Gastrocnemius medialis (tissue), 4 donors: ENCODE measurements around the gene RRM2. TPM values are rescaled to one million over a fixed set of nuclear protein-coding genes. Genes with fewer than 3 reads are reported as not detected.

ENCODE experiments used
- ATAC-seq, 2 donors: fragments of 150-250 bp; one replicate each; pipeline ENCODE4 v1.9.1; 2016
- DNase-seq, 2 donors: peaks; one replicate each; pipeline ENCODE4 v3.0.0-alpha.2; 2019
- H3K27ac ChIP-seq, 4 donors: fragments of 200-600 bp; sonication (generic); 1 replicate in 1 of 4; 2 replicates in 3 of 4; pipeline ENCODE4 v1.5.1; 2016 to 2018; ENCODE audit warnings: mild to moderate bottlenecking in 2 of 4, moderate library complexity in 1 of 4
- H3K27me3 ChIP-seq, 3 donors: fragments of 200-600 bp; sonication (generic) in 2 of 3; 1 replicate in 1 of 3; 2 replicates in 2 of 3; pipeline versions ENCODE4 v1.5.1 to v1.6.0; 2016 to 2019; ENCODE audit warnings: mild to moderate bottlenecking in 1 of 3, moderate library complexity in 1 of 3
- H3K36me3 ChIP-seq, 2 donors: fragments of 200-600 bp; sonication (generic) in 1 of 2; one replicate each; pipeline ENCODE4 v1.5.1; 2017 to 2018
- H3K4me1 ChIP-seq, 2 donors: fragments of 200-600 bp; sonication (generic) in 1 of 2; one replicate each; pipeline ENCODE4 v1.5.1; 2016 to 2017; ENCODE audit warnings: mild to moderate bottlenecking in 2 of 2
- H3K4me3 ChIP-seq, 4 donors: fragments of 200-600 bp; sonication (generic) in 3 of 4; 1 replicate in 1 of 4; 2 replicates in 3 of 4; pipeline ENCODE4 v1.5.1; 2016 to 2019; ENCODE audit warnings: mild to moderate bottlenecking in 2 of 4
- H3K9me3 ChIP-seq, 3 donors: fragments of 200-600 bp; sonication (generic) in 2 of 3; 1 replicate in 1 of 3; 2 replicates in 2 of 3; pipeline ENCODE4 v1.5.1; 2016 to 2019
- CTCF ChIP-seq, 5 experiments: fragments of 450-650 bp in 3 of 5; fragments of 200-600 bp in 2 of 5; sonication (generic) in 2 of 5; IDR thresholded peaks in 4 of 5; conservative IDR thresholded peaks in 1 of 5; 1 replicate in 4 of 5; 2 replicates in 1 of 5; pipeline ENCODE4 v1.5.1; 2016 to 2019; ENCODE audit warnings: antibody characterized with exemption in 5 of 5, mild to moderate bottlenecking in 3 of 5, moderate library complexity in 3 of 5
- POLR2A ChIP-seq, 2 donors: fragments of 450-650 bp; IDR thresholded peaks; one replicate each; pipeline ENCODE4 v1.6.1; 2017; ENCODE audit warnings: antibody characterized with exemption in 2 of 2, mild to moderate bottlenecking in 2 of 2, moderate library complexity in 2 of 2
- in situ Hi-C, 4 donors: fragments of 200-750 bp; cut with MboI; loops; one replicate each; pipeline versions ENCODE4 v1.15.0 to v1.8.0; 2017; ENCODE audit warnings: low sequenced_read_pairs in 4 of 4
- intact Hi-C: fragments of 100-400 bp; cut with DNase I; formaldehyde crosslinking; loops from one replicate; pipeline ENCODE4 v1.15.1; 2023; ENCODE audit warnings: low total_unique reads
- total RNA-seq, 4 donors: library from RNA; depleted of rRNA; stranded (reverse); fragments of >200 nt; gene quantifications; one replicate each; pipeline versions ENCODE4 v1.1.0 to v1.2.3, GENCODE V29; 2016

The RRM2 gene
- total RNA-seq, 4 donors from 2014 or later, result 2.0 TPM; not detected in 3

DNA sequence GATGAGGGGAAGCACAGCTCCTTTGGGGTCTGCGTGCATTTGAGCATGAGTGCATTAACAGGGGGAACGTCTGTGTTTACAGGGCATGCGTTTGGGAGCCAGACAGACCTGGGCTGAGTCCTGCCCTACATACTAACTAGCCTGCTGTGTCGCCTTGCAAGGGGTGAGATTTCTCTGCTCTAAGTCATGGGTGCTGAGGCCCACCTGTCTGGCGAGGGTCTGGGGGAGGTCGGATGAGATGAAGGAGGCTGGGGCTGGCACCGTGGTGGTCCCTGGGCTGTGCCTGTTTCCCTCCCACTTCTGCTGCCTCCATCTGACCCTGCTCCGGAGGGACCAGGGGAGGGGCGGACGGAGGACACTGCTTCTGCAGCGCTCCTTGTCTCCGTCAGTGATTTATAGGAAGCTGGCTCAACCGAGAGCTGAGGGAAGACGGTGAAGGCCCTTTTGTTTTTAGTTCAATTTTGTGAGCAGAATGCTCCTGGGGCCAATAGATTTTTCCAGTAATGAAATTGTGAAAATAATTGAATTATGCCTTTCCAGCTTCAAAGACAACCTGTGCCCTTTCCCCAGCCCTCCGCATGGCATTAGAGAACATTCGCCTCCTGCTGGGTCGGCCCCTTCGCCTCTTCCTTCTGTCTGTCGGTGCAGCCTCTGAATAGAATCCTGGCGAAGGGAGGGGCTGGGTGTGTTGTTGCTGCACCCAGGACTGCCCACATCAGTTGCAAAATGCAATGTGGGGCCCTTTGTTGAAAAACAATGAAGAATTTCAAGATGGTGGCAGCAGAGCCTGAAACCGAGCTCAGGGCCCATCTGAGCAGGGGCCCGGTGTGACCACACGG lies 49.7 kb downstream of the RRM2 start:
- ATAC-seq (no peak), DNase-seq (no peak)
- H3K27me3 ChIP-seq, result no peaks in the 10 kb centered on the region
- H3K4me3 ChIP-seq, result no peak overlapping the region
- TF ChIP-seq POLR2A (IDR thresholded peaks at IDR 0.05), result no peak
- no peak for TF ChIP-seq CTCF (IDR thresholded peaks at IDR 0.05 in 4 of 5, conservative IDR thresholded peaks at IDR 0.05 in 1 of 5)
- intact Hi-C loops (no loop called here), in situ Hi-C loops (no loop called here)
- H3K9me3 ChIP-seq, result no peaks in the 10 kb centered on the region
- no peaks in the 10 kb centered on the region for H3K4me1 ChIP-seq
- no peak overlapping the region for H3K27ac ChIP-seq
- no peaks in the 10 kb centered on the region for H3K36me3 ChIP-seq

- TF ChIP-seq POLR2A (IDR thresholded peaks at IDR 0.05), result no peak
- TF ChIP-seq CTCF (IDR thresholded peaks at IDR 0.05 in 4 of 5, conservative IDR thresholded peaks at IDR 0.05 in 1 of 5), result no peak
- ATAC-seq, result no peak
- Histone ChIP-seq H3K4me1 (no peaks in the 10 kb centered on the region), H3K36me3 (no peaks in the 10 kb centered on the region), H3K4me3 (no peak overlapping the region), H3K9me3 (no peaks in the 10 kb centered on the region), H3K27ac (no peak overlapping the region), H3K27me3 (no peaks in the 10 kb centered on the region)
- in situ Hi-C loops (no loop called here), intact Hi-C loops (no loop called here)
- DNase-seq, result no peak
These were observed 50.9 kb downstream of the RRM2 start for GRCh38 chr2:10173258-10174005.

GRCh38 chr2:10174173-10174572 lies 51.6 kb downstream of the RRM2 start:
- intact Hi-C loops (no loop called here), in situ Hi-C loops (no loop called here)
- H3K27me3 ChIP-seq, result no peaks in the 10 kb centered on the region
- no peaks in the 10 kb centered on the region for H3K36me3 ChIP-seq
- no peak overlapping the region for H3K27ac ChIP-seq
- ATAC-seq (no peak), DNase-seq (no peak)
- H3K4me1 ChIP-seq, result no peaks in the 10 kb centered on the region
- no peak overlapping the region for H3K4me3 ChIP-seq
- H3K9me3 ChIP-seq, result no peaks in the 10 kb centered on the region
- TF ChIP-seq POLR2A (IDR thresholded peaks at IDR 0.05) (no peak), CTCF (IDR thresholded peaks at IDR 0.05 in 4 of 5, conservative IDR thresholded peaks at IDR 0.05 in 1 of 5) (no peak)

- TF ChIP-seq POLR2A (IDR thresholded peaks at IDR 0.05), result no peak
- TF ChIP-seq CTCF (IDR thresholded peaks at IDR 0.05 in 4 of 5, conservative IDR thresholded peaks at IDR 0.05 in 1 of 5), result no peak
- no peaks in the 10 kb centered on the region for H3K9me3 ChIP-seq
- DNase-seq, result no peak
- in situ Hi-C loops, result no loop called here
- no peaks in the 10 kb centered on the region for H3K4me1 ChIP-seq
- H3K36me3 ChIP-seq, result no peaks in the 10 kb centered on the region
- H3K27me3 ChIP-seq, result no peaks in the 10 kb centered on the region
- H3K4me3 ChIP-seq, result no peak overlapping the region
- intact Hi-C loops, result no loop called here
- H3K27ac ChIP-seq, result no peak overlapping the region
- no peak for ATAC-seq
These were observed 52.9 kb downstream of the RRM2 start for GRCh38 chr2:10175441-10175840.
